Measurements from ENCODE around the gene DSCAML1. TPM values are rescaled to one million over a fixed set of nuclear protein-coding genes. Genes with fewer than 3 reads are reported as not detected.

The DSCAML1 gene
- total RNA-seq, 4 donors from 2014 or later: 0.54 to 1.8 (median 0.99) TPM

GRCh38 chr11:117607449-117607848, 189.6 kb downstream of the DSCAML1 start:
- intact Hi-C loops (cut with DNase I): no loop called here
- no peak overlapping the region for H3K27ac ChIP-seq
- no peaks in the 10 kb centered on the region for H3K4me1 ChIP-seq
- TF ChIP-seq, protein P1, sequence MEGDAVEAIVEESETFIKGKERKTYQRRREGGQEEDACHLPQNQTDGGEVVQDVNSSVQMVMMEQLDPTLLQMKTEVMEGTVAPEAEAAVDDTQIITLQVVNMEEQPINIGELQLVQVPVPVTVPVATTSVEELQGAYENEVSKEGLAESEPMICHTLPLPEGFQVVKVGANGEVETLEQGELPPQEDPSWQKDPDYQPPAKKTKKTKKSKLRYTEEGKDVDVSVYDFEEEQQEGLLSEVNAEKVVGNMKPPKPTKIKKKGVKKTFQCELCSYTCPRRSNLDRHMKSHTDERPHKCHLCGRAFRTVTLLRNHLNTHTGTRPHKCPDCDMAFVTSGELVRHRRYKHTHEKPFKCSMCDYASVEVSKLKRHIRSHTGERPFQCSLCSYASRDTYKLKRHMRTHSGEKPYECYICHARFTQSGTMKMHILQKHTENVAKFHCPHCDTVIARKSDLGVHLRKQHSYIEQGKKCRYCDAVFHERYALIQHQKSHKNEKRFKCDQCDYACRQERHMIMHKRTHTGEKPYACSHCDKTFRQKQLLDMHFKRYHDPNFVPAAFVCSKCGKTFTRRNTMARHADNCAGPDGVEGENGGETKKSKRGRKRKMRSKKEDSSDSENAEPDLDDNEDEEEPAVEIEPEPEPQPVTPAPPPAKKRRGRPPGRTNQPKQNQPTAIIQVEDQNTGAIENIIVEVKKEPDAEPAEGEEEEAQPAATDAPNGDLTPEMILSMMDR (IDR thresholded peaks at IDR 0.05): no peak
- TF ChIP-seq POLR2A (IDR thresholded peaks at IDR 0.05): no peak
- H3K36me3 ChIP-seq: no peaks in the 10 kb centered on the region
- H3K4me3 ChIP-seq (replicated peaks in 1 of 3): no peak overlapping the region
- H3K9me3 ChIP-seq: no peaks in the 10 kb centered on the region
- no peaks in the 10 kb centered on the region for H3K27me3 ChIP-seq
- WGBS, 2 donors: 92 to 98% methylated on average over 3 to 5 of the region's 5 CpGs
- DNase-seq: no peak

GRCh38 chr11:117606790-117607189, 190.2 kb downstream of the DSCAML1 start:
- no peak overlapping the region for H3K27ac ChIP-seq
- H3K36me3 ChIP-seq: no peaks in the 10 kb centered on the region
- TF ChIP-seq, protein P1 (IDR thresholded peaks at IDR 0.05): no peak
- TF ChIP-seq POLR2A (IDR thresholded peaks at IDR 0.05): no peak
- intact Hi-C loops (cut with DNase I): no loop called here
- no peaks in the 10 kb centered on the region for H3K4me1 ChIP-seq
- no peak overlapping the region for H3K4me3 ChIP-seq (replicated peaks in 1 of 3)
- no peaks in the 10 kb centered on the region for H3K9me3 ChIP-seq
- 82 to 93% methylated on average over 5 of the region's 5 CpGs for WGBS, 2 donors
- no peak for DNase-seq
- no peaks in the 10 kb centered on the region for H3K27me3 ChIP-seq

- no peaks in the 10 kb centered on the region for H3K9me3 ChIP-seq
- no peak overlapping the region for H3K27ac ChIP-seq
- H3K4me3 ChIP-seq (replicated peaks in 1 of 3): no peak overlapping the region
- H3K4me1 ChIP-seq: no peaks in the 10 kb centered on the region
- no peaks in the 10 kb centered on the region for H3K36me3 ChIP-seq
- no peak for DNase-seq
- no peak for TF ChIP-seq POLR2A (IDR thresholded peaks at IDR 0.05)
- TF ChIP-seq, protein P1 (IDR thresholded peaks at IDR 0.05): no peak
- 57 to 76% methylated on average over 5 of the region's 5 CpGs for WGBS, 2 donors
- intact Hi-C loops (cut with DNase I): no loop called here
- H3K27me3 ChIP-seq: no peaks in the 10 kb centered on the region
Observed at GRCh38 chr11:117606211-117606610, 190.8 kb downstream of the DSCAML1 start.

- Histone ChIP-seq H3K27me3 (no peaks in the 10 kb centered on the region), H3K36me3 (no peaks in the 10 kb centered on the region), H3K9me3 (no peaks in the 10 kb centered on the region), H3K27ac (no peak overlapping the region), H3K4me3 (replicated peaks in 1 of 3) (no peak overlapping the region), H3K4me1 (no peaks in the 10 kb centered on the region)
- intact Hi-C loops (cut with DNase I): no loop called here
- no peak for DNase-seq
- no peak for TF ChIP-seq POLR2A (IDR thresholded peaks at IDR 0.05)
- TF ChIP-seq, protein P1 (IDR thresholded peaks at IDR 0.05): no peak
- WGBS, 2 donors: 83 to 91% methylated on average over 8 of the region's 8 CpGs
Observed at GRCh38 chr11:117605331-117605730, 191.7 kb downstream of the DSCAML1 start.

- Histone ChIP-seq H3K36me3 (no peaks in the 10 kb centered on the region), H3K4me3 (replicated peaks in 1 of 3) (no peak overlapping the region), H3K4me1 (no peaks in the 10 kb centered on the region), H3K27me3 (no peaks in the 10 kb centered on the region), H3K27ac (no peak overlapping the region), H3K9me3 (no peaks in the 10 kb centered on the region)
- DNase-seq: no peak
- intact Hi-C loops (cut with DNase I): no loop called here
- 69 to 73% methylated on average over 14 of the region's 14 CpGs for WGBS, 2 donors
- TF ChIP-seq POLR2A (IDR thresholded peaks at IDR 0.05): no peak
- TF ChIP-seq, protein P1 (IDR thresholded peaks at IDR 0.05): no peak
Observed at GRCh38 chr11:117604336-117604995, 192.6 kb downstream of the DSCAML1 start.
